ENCODE data around the gene IFIT1B. TPM values are rescaled to one million over a fixed set of nuclear protein-coding genes. Genes with fewer than 3 reads are reported as not detected.
A peak's percentile ranks its signal among the peaks of the same experiment; 100 is the strongest.
"Not testable (repeated sequence)": the region's sequence is repeated elsewhere in the genome, so short reads cannot be mapped to it uniquely, and the experiment has no call there.

Gene IFIT1B
- total RNA-seq, 2 experiments from 2014 or later = not detected

- Mint-ChIP-seq H3K36me3 (no peaks in the 10 kb centered on the region), H3K27me3 (no peaks in the 10 kb centered on the region), H3K4me1 (peaks cover 5% of the 10 kb centered on the region), H3K4me3 (no peak overlapping the region), H3K9me3 (no peaks in the 10 kb centered on the region), H3K27ac (no peak overlapping the region)
- no peak for DNase-seq
Observed at GRCh38 chr10:89384474-89385340, 6.9 kb downstream of the IFIT1B start.

- no peaks in the 10 kb centered on the region for H3K9me3 Mint-ChIP-seq
- H3K27ac Mint-ChIP-seq = no peak overlapping the region
- no peak for DNase-seq
- H3K36me3 Mint-ChIP-seq = no peaks in the 10 kb centered on the region
- peaks cover 20% of the 10 kb centered on the region for H3K4me1 Mint-ChIP-seq
- H3K27me3 Mint-ChIP-seq = no peaks in the 10 kb centered on the region
- H3K4me3 Mint-ChIP-seq = no peak overlapping the region
Observed at GRCh38 chr10:89388806-89389205, 10.9 kb downstream of the IFIT1B start.

DNA sequence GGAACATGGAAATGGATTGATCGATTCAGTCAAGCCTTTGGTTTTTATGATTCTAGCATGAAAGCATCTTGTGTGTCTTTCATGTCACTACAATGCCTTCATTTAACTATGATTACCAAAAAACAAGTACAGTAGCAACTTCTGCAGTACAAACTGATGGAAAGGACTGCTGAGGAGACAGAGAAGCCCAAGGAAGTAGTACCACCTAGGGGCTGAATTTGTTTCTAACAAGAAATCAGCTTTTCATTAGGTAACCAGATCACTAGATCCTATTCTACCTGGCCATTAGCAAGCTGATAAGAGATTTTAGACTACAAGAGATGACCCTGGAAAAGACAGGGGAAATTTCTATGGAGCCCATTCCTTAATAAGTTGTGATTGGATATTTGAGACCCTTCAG lies 11.4 kb downstream of the IFIT1B start:
- DNase-seq = no peak
- Mint-ChIP-seq H3K4me3 (no peak overlapping the region), H3K27ac (no peak overlapping the region), H3K27me3 (no peaks in the 10 kb centered on the region), H3K4me1 (peaks cover 21% of the 10 kb centered on the region), H3K36me3 (no peaks in the 10 kb centered on the region), H3K9me3 (no peaks in the 10 kb centered on the region)

GRCh38 chr10:89390476-89391225 lies 12.8 kb downstream of the IFIT1B start:
- H3K9me3 Mint-ChIP-seq = no peaks in the 10 kb centered on the region
- H3K4me3 Mint-ChIP-seq = no peak overlapping the region
- DNase-seq = no peak
- no peaks in the 10 kb centered on the region for H3K36me3 Mint-ChIP-seq
- H3K27ac Mint-ChIP-seq = no peak overlapping the region
- H3K27me3 Mint-ChIP-seq = no peaks in the 10 kb centered on the region
- peaks cover 24% of the 10 kb centered on the region for H3K4me1 Mint-ChIP-seq

DNA sequence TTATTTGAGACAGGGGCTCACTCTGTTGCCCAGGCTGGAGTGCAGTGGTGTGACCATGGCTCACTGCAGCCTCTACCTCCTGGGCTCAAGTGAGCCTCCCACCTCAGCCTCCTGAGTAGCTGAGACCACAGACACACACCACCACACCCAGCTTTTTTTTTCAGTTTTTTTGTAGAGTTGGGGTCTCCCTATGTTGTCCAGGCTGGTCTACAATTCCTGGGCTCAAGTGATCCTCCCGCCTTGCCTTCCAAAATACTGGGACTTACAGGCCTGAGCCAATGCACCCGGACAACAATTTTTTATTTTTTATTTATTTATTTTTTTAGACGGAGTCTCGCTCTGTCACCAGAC lies 13.3 kb downstream of the IFIT1B start:
- not testable (repeated sequence) for H3K27ac Mint-ChIP-seq, H3K4me3 Mint-ChIP-seq, H3K36me3 Mint-ChIP-seq, H3K27me3 Mint-ChIP-seq, DNase-seq, H3K9me3 Mint-ChIP-seq
- H3K4me1 Mint-ChIP-seq = peaks cover 24% of the 10 kb centered on the region

DNA sequence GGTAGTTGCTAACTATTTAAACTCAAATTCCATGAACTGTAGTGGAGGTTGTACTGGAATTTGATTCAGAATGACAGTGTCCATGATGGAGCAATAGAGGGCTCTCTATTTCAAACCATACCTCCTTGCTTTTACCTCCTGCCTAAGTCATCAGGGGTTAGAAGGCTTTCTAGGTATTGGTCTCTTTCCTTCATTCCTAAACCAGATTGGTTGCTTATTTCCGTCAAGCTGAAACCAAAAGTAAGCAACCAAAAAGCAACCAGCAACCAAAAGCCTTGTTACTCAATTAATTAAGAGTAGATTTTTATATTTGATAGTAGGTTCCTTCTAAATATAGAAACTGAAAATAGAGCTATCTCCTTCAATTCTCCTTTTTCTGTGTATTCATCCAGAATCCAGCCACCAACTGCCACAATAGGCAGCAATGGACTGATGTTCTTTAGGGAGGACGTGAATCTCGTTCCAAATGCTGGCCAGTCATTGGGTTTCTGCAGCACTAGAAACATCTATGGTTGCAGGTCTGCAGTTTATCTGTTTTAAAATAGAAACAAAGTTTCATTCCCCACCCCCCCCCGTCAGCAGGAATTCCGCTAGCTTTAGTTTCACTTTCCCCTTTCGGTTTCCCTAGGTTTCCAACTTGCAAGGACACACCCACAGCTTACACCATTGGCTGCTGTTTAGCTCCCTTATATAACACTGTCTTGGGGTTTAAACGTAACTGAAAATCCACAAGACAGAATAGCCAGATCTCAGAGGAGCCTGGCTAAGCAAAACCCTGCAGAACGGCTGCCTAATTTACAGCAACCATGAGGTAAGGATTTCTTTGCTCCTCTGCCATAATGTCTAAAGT lies 14.3 kb downstream of the IFIT1B start, which contains the start of gene IFIT1:
Gene IFIT1 (plus strand): TSS at position 717 of the 850 bp plus-strand sequence. CDS start 90 bp downstream, at position 807.
- no peaks in the 10 kb centered on the region for H3K9me3 Mint-ChIP-seq
- peak within 1 kb of the TSS; percentile 82 for H3K4me3 Mint-ChIP-seq
- H3K4me1 Mint-ChIP-seq = peaks cover 24% of the 10 kb centered on the region
- H3K27me3 Mint-ChIP-seq = no peaks in the 10 kb centered on the region
- peak; percentile 53 for DNase-seq
- H3K36me3 Mint-ChIP-seq = no peaks in the 10 kb centered on the region
- peak within 1 kb of the TSS; percentile 91 for H3K27ac Mint-ChIP-seq

GRCh38 chr10:89392974-89393373 lies 15.1 kb downstream of the IFIT1B start:
- Mint-ChIP-seq H3K4me1 (peaks cover 24% of the 10 kb centered on the region), H3K9me3 (no peaks in the 10 kb centered on the region), H3K4me3 (peak overlapping the region; percentile 82), H3K27ac (no peak overlapping the region), H3K27me3 (no peaks in the 10 kb centered on the region), H3K36me3 (peaks cover 2% of the 10 kb centered on the region)
- DNase-seq = no peak

- no peak overlapping the region for H3K27ac Mint-ChIP-seq
- H3K4me3 Mint-ChIP-seq = no peak overlapping the region
- H3K27me3 Mint-ChIP-seq = no peaks in the 10 kb centered on the region
- H3K4me1 Mint-ChIP-seq = peaks cover 27% of the 10 kb centered on the region
- no peak for DNase-seq
- no peaks in the 10 kb centered on the region for H3K9me3 Mint-ChIP-seq
- H3K36me3 Mint-ChIP-seq = peaks cover 2% of the 10 kb centered on the region
Observed at GRCh38 chr10:89393898-89394297, 16.0 kb downstream of the IFIT1B start.

DNA sequence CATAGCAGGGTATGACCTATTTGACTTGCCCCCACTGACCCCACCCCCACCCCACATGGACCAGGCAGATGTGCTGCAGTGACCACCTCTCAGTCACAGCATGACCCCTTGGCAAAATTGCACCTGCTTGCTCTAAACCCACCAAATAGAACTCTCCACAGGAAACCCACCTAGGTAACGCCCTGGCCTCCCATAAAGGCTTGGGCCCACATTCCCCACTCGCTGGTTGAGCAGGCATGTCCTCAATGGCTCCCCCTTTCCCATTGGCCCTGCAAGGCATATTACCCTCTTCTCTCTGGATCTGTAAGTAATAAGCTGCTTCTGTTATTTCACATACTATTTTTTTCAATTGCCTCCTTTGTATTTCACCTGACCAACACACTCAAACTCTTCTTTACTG lies 17.3 kb downstream of the IFIT1B start:
- no peaks in the 10 kb centered on the region for H3K27me3 Mint-ChIP-seq
- peaks cover 2% of the 10 kb centered on the region for H3K36me3 Mint-ChIP-seq
- H3K9me3 Mint-ChIP-seq = no peaks in the 10 kb centered on the region
- H3K27ac Mint-ChIP-seq = no peak overlapping the region
- no peak for DNase-seq
- peaks cover 29% of the 10 kb centered on the region for H3K4me1 Mint-ChIP-seq
- H3K4me3 Mint-ChIP-seq = no peak overlapping the region

GRCh38 chr10:89398003-89398749 lies 20.3 kb downstream of the IFIT1B start:
- no peak for DNase-seq
- Mint-ChIP-seq H3K27me3 (no peaks in the 10 kb centered on the region), H3K4me3 (no peak overlapping the region), H3K4me1 (peaks cover 12% of the 10 kb centered on the region), H3K36me3 (peaks cover 11% of the 10 kb centered on the region), H3K27ac (no peak overlapping the region), H3K9me3 (no peaks in the 10 kb centered on the region)

DNA sequence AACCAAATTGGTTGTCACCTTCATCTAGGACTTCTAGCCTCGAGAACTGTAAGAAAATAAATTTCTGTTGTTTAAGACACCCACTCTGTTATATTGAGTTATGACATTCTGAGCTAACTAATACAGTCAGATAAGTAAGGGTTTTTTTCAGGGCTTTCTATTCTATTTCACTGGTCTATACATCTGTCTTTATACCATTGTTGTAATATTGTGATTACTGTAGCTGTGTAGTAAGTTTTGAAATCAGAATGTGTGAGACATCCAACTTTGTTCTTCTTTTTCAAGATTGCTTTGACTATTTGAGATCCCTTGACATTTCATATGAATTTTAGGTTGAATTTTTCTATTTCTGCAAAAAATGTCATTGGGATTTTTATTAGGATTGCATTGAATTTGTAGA lies 22.1 kb downstream of the IFIT1B start:
- Mint-ChIP-seq H3K4me3 (no peak overlapping the region), H3K27ac (no peak overlapping the region), H3K36me3 (peaks cover 11% of the 10 kb centered on the region), H3K9me3 (no peaks in the 10 kb centered on the region), H3K4me1 (peaks cover 8% of the 10 kb centered on the region), H3K27me3 (no peaks in the 10 kb centered on the region)
- DNase-seq = no peak

DNA sequence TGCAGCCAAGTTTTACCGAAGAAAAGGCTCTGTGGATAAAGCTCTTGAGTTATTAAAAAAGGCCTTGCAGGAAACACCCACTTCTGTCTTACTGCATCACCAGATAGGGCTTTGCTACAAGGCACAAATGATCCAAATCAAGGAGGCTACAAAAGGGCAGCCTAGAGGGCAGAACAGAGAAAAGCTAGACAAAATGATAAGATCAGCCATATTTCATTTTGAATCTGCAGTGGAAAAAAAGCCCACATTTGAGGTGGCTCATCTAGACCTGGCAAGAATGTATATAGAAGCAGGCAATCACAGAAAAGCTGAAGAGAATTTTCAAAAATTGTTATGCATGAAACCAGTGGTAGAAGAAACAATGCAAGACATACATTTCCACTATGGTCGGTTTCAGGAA lies 25.2 kb downstream of the IFIT1B start:
- Mint-ChIP-seq H3K36me3 (peaks cover 13% of the 10 kb centered on the region), H3K4me1 (peaks cover 5% of the 10 kb centered on the region), H3K9me3 (no peaks in the 10 kb centered on the region), H3K27me3 (no peaks in the 10 kb centered on the region), H3K4me3 (no peak overlapping the region), H3K27ac (no peak overlapping the region)
- DNase-seq = no peak

- H3K27me3 Mint-ChIP-seq = no peaks in the 10 kb centered on the region
- H3K9me3 Mint-ChIP-seq = no peaks in the 10 kb centered on the region
- no peak overlapping the region for H3K27ac Mint-ChIP-seq
- DNase-seq = no peak
- no peaks in the 10 kb centered on the region for H3K4me1 Mint-ChIP-seq
- H3K36me3 Mint-ChIP-seq = peaks cover 13% of the 10 kb centered on the region
- H3K4me3 Mint-ChIP-seq = no peak overlapping the region
Observed at GRCh38 chr10:89404104-89405047, 26.5 kb downstream of the IFIT1B start.

All from activated naive CD8-positive, alpha-beta T cell treated with anti-CD3 and anti-CD28 coated beads for 36 hours (primary cell).